Measurements from ENCODE around the gene TMEM255B.

TMEM255B gene

GRCh38 chr13:113838711-113839201, 79.7 kb downstream of the TMEM255B start:
- no peak for DNase-seq

GRCh38 chr13:113839536-113840204, 80.6 kb downstream of the TMEM255B start:
- DNase-seq = no peak

- no peak for DNase-seq
Observed at GRCh38 chr13:113840541-113841352, 81.7 kb downstream of the TMEM255B start.

- no peak for DNase-seq
Observed at GRCh38 chr13:113841353-113841650, 82.3 kb downstream of the TMEM255B start.

- DNase-seq = no peak
Observed at GRCh38 chr13:113842336-113843062, 83.5 kb downstream of the TMEM255B start.

- no peak for DNase-seq
Observed at GRCh38 chr13:113843063-113843654, 84.1 kb downstream of the TMEM255B start.

GRCh38 chr13:113843864-113844556, 85.0 kb downstream of the TMEM255B start:
- DNase-seq = no peak

GRCh38 chr13:113845055-113845454, 86.0 kb downstream of the TMEM255B start:
- DNase-seq = no peak

- no peak for DNase-seq
Observed at GRCh38 chr13:113845723-113846635, 87.0 kb downstream of the TMEM255B start.

GRCh38 chr13:113846636-113847318, 87.8 kb downstream of the TMEM255B start:
- no peak for DNase-seq

GRCh38 chr13:113848020-113848419, 89.0 kb downstream of the TMEM255B start:
- DNase-seq = no peak

GRCh38 chr13:113848431-113849260, 89.6 kb downstream of the TMEM255B start:
- DNase-seq = no peak

- no peak for DNase-seq
Observed at GRCh38 chr13:113849546-113849945, 90.5 kb downstream of the TMEM255B start.

GRCh38 chr13:113849981-113850721, 91.1 kb downstream of the TMEM255B start:
- DNase-seq = no peak

GRCh38 chr13:113850722-113851479, 91.9 kb downstream of the TMEM255B start:
- DNase-seq = no peak

GRCh38 chr13:113851480-113851803, 92.4 kb downstream of the TMEM255B start:
- no peak for DNase-seq

- DNase-seq = no peak
Observed at GRCh38 chr13:113851826-113852535, 93.0 kb downstream of the TMEM255B start.
